Trophoblast cell (in vitro differentiated cells and primary cell): ENCODE data around the gene RSPH10B2. TPM values are rescaled to one million over a fixed set of nuclear protein-coding genes. Genes with fewer than 3 reads are reported as not detected.
A peak's percentile ranks its signal among the peaks of the same experiment; 100 is the strongest.
"Not testable (repeated sequence)": the region's sequence is repeated elsewhere in the genome, so short reads cannot be mapped to it uniquely, and the experiment has no call there.

Experiments used
- DNase-seq, 2 donors: peaks; one replicate each; pipeline ENCODE4 v3.0.0-alpha.2; 2016
- H2AFZ ChIP-seq: 2 replicates; pipeline ENCODE4 v1.6.1; 2013; ENCODE audit warnings: low read length, moderate library complexity, mild to moderate bottlenecking; ENCODE audit not compliant: insufficient read depth, poor library complexity
- H2AK5ac ChIP-seq: 2 replicates; pipeline ENCODE4 v1.6.1; 2013; ENCODE audit warnings: mild to moderate bottlenecking, low read length
- H2BK120ac ChIP-seq: 2 replicates; pipeline ENCODE4 v1.6.1; 2013; ENCODE audit warnings: low read length, mild to moderate bottlenecking, moderate library complexity; ENCODE audit not compliant: insufficient read depth, poor library complexity
- H2BK12ac ChIP-seq: 2 replicates; pipeline ENCODE4 v1.6.1; 2013; ENCODE audit warnings: mild to moderate bottlenecking, low read length, moderate library complexity
- H2BK5ac ChIP-seq: 2 replicates; pipeline ENCODE4 v1.6.1; 2013; ENCODE audit warnings: low read length, low read depth, moderate library complexity, mild to moderate bottlenecking; ENCODE audit not compliant: poor library complexity
- H3K14ac ChIP-seq: 2 replicates; pipeline ENCODE4 v1.6.1; 2013; ENCODE audit warnings: mild to moderate bottlenecking, low read length
- H3K18ac ChIP-seq: 2 replicates; pipeline ENCODE4 v1.6.1; 2013; ENCODE audit warnings: mild to moderate bottlenecking, low read length
- H3K23ac ChIP-seq: 2 replicates; pipeline ENCODE4 v1.6.1; 2013; ENCODE audit warnings: low read length
- H3K27ac ChIP-seq: 2 replicates; pipeline ENCODE4 v1.5.1; 2013; ENCODE audit warnings: low read depth, mild to moderate bottlenecking, inconsistent platforms, low read length, moderate library complexity
- H3K27me3 ChIP-seq: 2 replicates; pipeline ENCODE4 v1.6.1; 2013; ENCODE audit warnings: inconsistent platforms, mild to moderate bottlenecking, low read length, moderate library complexity; ENCODE audit not compliant: insufficient read depth
- H3K36me3 ChIP-seq, 2 experiments: 1 replicate in 1 of 2; 2 replicates in 1 of 2; pipeline ENCODE4 v1.6.1; 2013; ENCODE audit warnings: low read length in 2 of 2, mild to moderate bottlenecking in 2 of 2, moderate library complexity in 1 of 2; ENCODE audit not compliant: insufficient read depth in 2 of 2, control insufficient read depth in 1 of 2
- H3K4ac ChIP-seq: 2 replicates; pipeline ENCODE4 v1.6.1; 2013; ENCODE audit warnings: low read depth, mild to moderate bottlenecking, low read length, moderate library complexity
- H3K4me1 ChIP-seq, 2 experiments: 1 replicate in 1 of 2; 2 replicates in 1 of 2; pipeline ENCODE4 v1.6.1; 2013; ENCODE audit warnings: low read length in 2 of 2, mild to moderate bottlenecking in 2 of 2, moderate library complexity in 1 of 2; ENCODE audit not compliant: insufficient read depth in 2 of 2, control insufficient read depth in 1 of 2
- H3K4me2 ChIP-seq: 2 replicates; pipeline ENCODE4 v1.6.1; 2013; ENCODE audit warnings: inconsistent platforms, mild to moderate bottlenecking, low read length, moderate library complexity
- H3K4me3 ChIP-seq: 2 replicates; pipeline ENCODE4 v1.5.1; 2013; ENCODE audit warnings: mild to moderate bottlenecking, low read depth, low read length, inconsistent platforms
- H3K79me1 ChIP-seq: one replicate; pipeline ENCODE4 v1.6.1; 2013; ENCODE audit warnings: low read length
- H3K79me2 ChIP-seq: 2 replicates; pipeline ENCODE4 v1.6.1; 2013; ENCODE audit warnings: low read length, mild to moderate bottlenecking; ENCODE audit not compliant: control insufficient read depth, insufficient read depth, poor library complexity
- H3K9ac ChIP-seq: 2 replicates; pipeline ENCODE4 v1.6.1; 2013; ENCODE audit warnings: mild to moderate bottlenecking, low read length
- H3K9me3 ChIP-seq: 2 replicates; pipeline ENCODE4 v1.6.1; 2013; ENCODE audit warnings: low read depth, mild to moderate bottlenecking, control low read depth, inconsistent platforms, low read length; ENCODE audit not compliant: insufficient read depth
- H4K12ac ChIP-seq: 2 replicates; pipeline ENCODE4 v1.6.1; 2013; ENCODE audit warnings: low read depth, mild to moderate bottlenecking, low read length, moderate library complexity
- H4K8ac ChIP-seq: 2 replicates; pipeline ENCODE4 v1.6.1; 2013; ENCODE audit warnings: low read depth, mild to moderate bottlenecking, low read length, moderate library complexity
- H4K91ac ChIP-seq: one replicate; pipeline ENCODE4 v1.6.1; 2013; ENCODE audit warnings: low read depth, mild to moderate bottlenecking, low read length, moderate library complexity
- WGBS: extraction: QIAGEN DNeasy Blood & Tissue Kit; methylation state at CpG from one replicate; pipeline ENCODE4 v1.1.7; 2013; ENCODE audit warnings: missing lambda C conversion rate; ENCODE audit not compliant: insufficient read length, insufficient coverage; ENCODE audit errors: extremely low coverage; 5-methylcytosine and 5-hydroxymethylcytosine counted together
- polyA plus RNA-seq: library from polyadenylated mRNA; stranded (reverse); fragments of 200-250 nt; gene quantifications from 2 replicates; pipeline ENCODE4 v1.2.3, GENCODE V29; 2013

RSPH10B2 gene
- 0.08 and 0.10 TPM in 2 replicates for polyA plus RNA-seq

- not testable (repeated sequence) for H2AK5ac ChIP-seq, H3K27ac ChIP-seq, H3K18ac ChIP-seq, H3K4me1 ChIP-seq, H2BK120ac ChIP-seq, H4K12ac ChIP-seq, DNase-seq, H3K23ac ChIP-seq, H2AFZ ChIP-seq, H3K9ac ChIP-seq, H3K4me3 ChIP-seq, H3K79me1 ChIP-seq, H3K14ac ChIP-seq, H3K36me3 ChIP-seq, H3K79me2 ChIP-seq, H2BK5ac ChIP-seq, H2BK12ac ChIP-seq, H3K9me3 ChIP-seq, H4K91ac ChIP-seq, H4K8ac ChIP-seq, H3K4ac ChIP-seq, H3K27me3 ChIP-seq
- WGBS: no CpG with 5 or more reads among the region's 38 CpGs
- peak within 1 kb of the TSS; percentile 51 for H3K4me2 ChIP-seq
Observed at GRCh38 chr7:6753964-6754363, at the start of gene RSPH10B2. RSPH10B2 (plus strand) TSS chr7:6754103; CDS start chr7:6757678, 3,575 bp downstream.

GRCh38 chr7:6705959-6706665 is 47.8 kb upstream of the RSPH10B2 start:
- Histone ChIP-seq H2BK12ac (no peak overlapping the region), H4K8ac (peak overlapping the region; percentile 81), H3K4me2 (peak overlapping the region; percentile 88), H3K79me2 (peaks cover 11% of the 10 kb centered on the region), H3K18ac (peak overlapping the region; percentile 53), H3K79me1 (peaks cover 9% of the 10 kb centered on the region), H3K4ac (peak overlapping the region; percentile 12), H3K4me3 (peak overlapping the region; percentile 84), H3K9me3 (peaks cover 5% of the 10 kb centered on the region), H2BK5ac (no peak overlapping the region), H3K9ac (peak overlapping the region; percentile 73), H2AK5ac (peak overlapping the region; percentile 33), H2BK120ac (no peak overlapping the region), H3K14ac (peak overlapping the region; percentile 60), H3K4me1 (peaks cover 0 to 4% of the 10 kb centered on the region in 2 experiments), H3K27me3 (no peaks in the 10 kb centered on the region), H3K36me3 (peaks cover 20 to 24% of the 10 kb centered on the region in 2 experiments), H2AFZ (peak overlapping the region; percentile 33), H3K23ac (peak overlapping the region; percentile 13), H4K91ac (peak overlapping the region; percentile 67), H3K27ac (no peak overlapping the region), H4K12ac (peak overlapping the region; percentile 31)
- no CpG with 5 or more reads among the region's 47 CpGs for WGBS
- peak; percentile 13 to 41 for DNase-seq

- peak within 1 kb of the TSS; percentile 73 for H3K9ac ChIP-seq
- H3K4me1 ChIP-seq: peaks cover 0 to 4% of the 10 kb centered on the region in 2 experiments
- peak within 1 kb of the TSS; percentile 13 for H3K23ac ChIP-seq
- H2BK5ac ChIP-seq: peak within 1 kb of the TSS; percentile 29
- H2AK5ac ChIP-seq: peak within 1 kb of the TSS; percentile 33
- peak within 1 kb of the TSS; percentile 84 for H3K4me3 ChIP-seq
- H3K79me1 ChIP-seq: peaks cover 9% of the 10 kb centered on the region
- peak within 1 kb of the TSS; percentile 88 for H3K4me2 ChIP-seq
- H2BK120ac ChIP-seq: no peak within 1 kb of the TSS
- H3K18ac ChIP-seq: peak within 1 kb of the TSS; percentile 79
- H4K8ac ChIP-seq: peak within 1 kb of the TSS; percentile 95
- H2AFZ ChIP-seq: peak within 1 kb of the TSS; percentile 94
- H3K36me3 ChIP-seq: peaks cover 15 to 19% of the 10 kb centered on the region in 2 experiments
- no peaks in the 10 kb centered on the region for H3K27me3 ChIP-seq
- H3K27ac ChIP-seq: no peak within 1 kb of the TSS
- H3K9me3 ChIP-seq: peaks cover 5% of the 10 kb centered on the region
- H2BK12ac ChIP-seq: no peak within 1 kb of the TSS
- no CpG with 5 or more reads among the region's 65 CpGs for WGBS
- peak within 1 kb of the TSS; percentile 12 for H3K4ac ChIP-seq
- peak within 1 kb of the TSS; percentile 88 for H4K12ac ChIP-seq
- H3K79me2 ChIP-seq: peaks cover 11% of the 10 kb centered on the region
- DNase-seq: peak; percentile 95 to 98
- H4K91ac ChIP-seq: peak within 1 kb of the TSS; percentile 67
- H3K14ac ChIP-seq: peak within 1 kb of the TSS; percentile 60
Observed at GRCh38 chr7:6706666-6707407, 47.1 kb upstream of the RSPH10B2 start, which contains the start of gene ZNF12. ZNF12 (minus strand) TSS chr7:6706947; CDS start chr7:6705173, 1,774 bp downstream.

- H3K9me3 ChIP-seq: peaks cover 3% of the 10 kb centered on the region
- H3K14ac ChIP-seq: no peak overlapping the region
- H4K8ac ChIP-seq: no peak overlapping the region
- peaks cover 9 to 10% of the 10 kb centered on the region in 2 experiments for H3K36me3 ChIP-seq
- no CpG with 5 or more reads among the region's 3 CpGs for WGBS
- no peak overlapping the region for H2AK5ac ChIP-seq
- no peaks in the 10 kb centered on the region for H3K27me3 ChIP-seq
- no peak overlapping the region for H2AFZ ChIP-seq
- H2BK12ac ChIP-seq: no peak overlapping the region
- no peak overlapping the region for H3K4ac ChIP-seq
- H4K12ac ChIP-seq: no peak overlapping the region
- DNase-seq: no peak
- H3K4me2 ChIP-seq: no peak overlapping the region
- H3K18ac ChIP-seq: no peak overlapping the region
- H2BK120ac ChIP-seq: no peak overlapping the region
- H3K4me3 ChIP-seq: no peak overlapping the region
- peaks cover 11% of the 10 kb centered on the region for H3K79me2 ChIP-seq
- peaks cover 9% of the 10 kb centered on the region for H3K79me1 ChIP-seq
- no peak overlapping the region for H3K27ac ChIP-seq
- H2BK5ac ChIP-seq: no peak overlapping the region
- no peak overlapping the region for H4K91ac ChIP-seq
- H3K9ac ChIP-seq: no peak overlapping the region
- peaks cover 0 to 4% of the 10 kb centered on the region in 2 experiments for H3K4me1 ChIP-seq
- H3K23ac ChIP-seq: no peak overlapping the region
Observed at GRCh38 chr7:6708304-6708703, 45.6 kb upstream of the RSPH10B2 start.
